HepG2 (cell line): ENCODE measurements around the gene FCN3. TPM values are rescaled to one million over a fixed set of nuclear protein-coding genes. Genes with fewer than 3 reads are reported as not detected.
A peak's percentile ranks its signal among the peaks of the same experiment; 100 is the strongest.

Experiments used
- ATAD3A ChIP-seq: sonication (generic); formaldehyde crosslinking; IDR thresholded peaks from 2 replicates; pipeline ENCODE4 v1.4.0; 2020; ENCODE audit warnings: missing genetic modification reagents
- BCL3 ChIP-seq: sonication (generic); formaldehyde crosslinking; IDR thresholded peaks from 2 replicates; pipeline ENCODE4 v1.5.1; 2020; ENCODE audit warnings: mild to moderate bottlenecking, missing genetic modification reagents, moderate library complexity
- HHEX ChIP-seq: IDR thresholded peaks from 2 replicates; pipeline ENCODE4 v1.6.1; 2016; ENCODE audit warnings: control low read depth
- NFIC ChIP-seq: IDR thresholded peaks from 2 replicates; pipeline ENCODE4 v1.6.1; 2012; ENCODE audit warnings: mild to moderate bottlenecking, low read length, inconsistent platforms
- PHF21A ChIP-seq: sonication (generic); formaldehyde crosslinking; IDR thresholded peaks from 2 replicates; pipeline ENCODE4 v1.5.0; 2020; ENCODE audit warnings: mild to moderate bottlenecking, missing genetic modification reagents
- RBM22 ChIP-seq: fragments of 200-400 bp; formaldehyde crosslinking; optimal IDR thresholded peaks from 2 replicates; pipeline ENCODE3; 2017; ENCODE audit warnings: mild to moderate bottlenecking, low read length, moderate library complexity
- SOX5 ChIP-seq: IDR thresholded peaks from 2 replicates; pipeline ENCODE4 v1.6.1; 2016; ENCODE audit warnings: borderline replicate concordance
- SP1 ChIP-seq, 2 experiments: fragments of 450-650 bp in 1 of 2; sonication (generic) in 1 of 2; formaldehyde crosslinking in 1 of 2; IDR thresholded peaks; 2 replicates each; pipeline versions ENCODE4 v1.4.0 to v1.6.1; 2016 to 2020; ENCODE audit warnings: missing genetic modification reagents in 1 of 2
- SRSF4 ChIP-seq: fragments of 200-400 bp; formaldehyde crosslinking; IDR thresholded peaks from one replicate; pipeline ENCODE4 v1.6.1; 2018; ENCODE audit warnings: mild to moderate bottlenecking, low read depth, low read length, moderate library complexity; ENCODE audit not compliant: poor library complexity, severe bottlenecking
- ZBTB49 ChIP-seq: sonication (generic); formaldehyde crosslinking; IDR thresholded peaks from 2 replicates; pipeline ENCODE4 v1.4.0; 2020; ENCODE audit warnings: missing genetic modification reagents, borderline replicate concordance
- ZNF264 ChIP-seq: sonication (generic); formaldehyde crosslinking; IDR thresholded peaks from 2 replicates; pipeline ENCODE4 v1.4.0; 2020; ENCODE audit warnings: missing genetic modification reagents
- ZNF282 ChIP-seq: fragments of 450-650 bp; IDR thresholded peaks from 2 replicates; pipeline ENCODE4 v1.6.1; 2018; ENCODE audit not compliant: partially characterized antibody
- ZNF674 ChIP-seq: sonication (generic); formaldehyde crosslinking; IDR thresholded peaks from 2 replicates; pipeline ENCODE4 v1.5.0; 2020; ENCODE audit warnings: low read depth, mild to moderate bottlenecking, missing genetic modification reagents
- ZNF790 ChIP-seq: sonication (generic); formaldehyde crosslinking; IDR thresholded peaks from 2 replicates; pipeline ENCODE4 v1.8.0; 2022; ENCODE audit warnings: missing genetic modification reagents, mild to moderate bottlenecking, borderline replicate concordance
- ZNF792 ChIP-seq: IDR thresholded peaks from 2 replicates; pipeline ENCODE4 v1.6.1; 2016
- ZSCAN21 ChIP-seq: sonication (generic); formaldehyde crosslinking; IDR thresholded peaks from 2 replicates; pipeline ENCODE4 v1.8.0; 2022; ENCODE audit warnings: mild to moderate bottlenecking, missing genetic modification reagents, moderate library complexity, borderline replicate concordance
- polyA plus RNA-seq, 8 experiments: library from polyadenylated mRNA; depleted of rRNA in 3 of 8; stranded (reverse) in 7 of 8; unstranded in 1 of 8; fragments of >200 nt; fragmentation: Illumina TruSeq in 4 of 8; extraction: Trizol in 4 of 8; gene quantifications; 2 replicates each; pipeline versions ENCODE4 v1.2.1 to v1.2.3, GENCODE V29; 2011 to 2016; ENCODE audit warnings: low read depth in 4 of 8, missing spikeins in 1 of 8, mixed read lengths in 1 of 8; ENCODE audit not compliant: insufficient read depth in 1 of 8
- total RNA-seq, 5 experiments: library from RNA; depleted of rRNA; stranded (reverse); fragments of >200 nt; fragmentation: Illumina TruSeq; extraction: Trizol; gene quantifications; 2 replicates each; pipeline ENCODE4 v1.2.3, GENCODE V29; 2016; ENCODE audit warnings: low read depth in 1 of 5
- TF ChIP-seq, protein P1 (sequence below): sonication (generic); formaldehyde crosslinking; IDR thresholded peaks from 2 replicates; pipeline ENCODE4 v1.4.0; 2020; ENCODE audit warnings: mild to moderate bottlenecking, missing genetic modification reagents
- TF ChIP-seq, protein P2 (sequence below): sonication (generic); formaldehyde crosslinking; IDR thresholded peaks from 2 replicates; pipeline ENCODE4 v1.4.0; 2020; ENCODE audit warnings: missing genetic modification reagents
- TF ChIP-seq, protein P3 (sequence below): sonication (generic); formaldehyde crosslinking; IDR thresholded peaks from 2 replicates; pipeline ENCODE4 v1.4.0; 2020; ENCODE audit warnings: mild to moderate bottlenecking, low read depth, missing genetic modification reagents
- TF ChIP-seq, protein P4 (sequence below): sonication (generic); formaldehyde crosslinking; IDR thresholded peaks from 2 replicates; pipeline ENCODE4 v1.9.0; 2021; ENCODE audit warnings: missing genetic modification reagents, borderline replicate concordance

The FCN3 gene
- total and polyA plus RNA-seq, 2 of the 13 experiments (the other 11 are each of a cell fraction or from before 2014, with no cell fraction given), result not detected

- no peak for TF ChIP-seq ZBTB49 (CRISPR knock-in tag)
- no peak for TF ChIP-seq SOX5
- TF ChIP-seq ZNF264 (CRISPR knock-in tag), result no peak
- TF ChIP-seq PHF21A, result no peak
- no peak; the same call in 1 of the 2 replicates for TF ChIP-seq ZSCAN21 (CRISPR knock-in tag)
- TF ChIP-seq, protein P1, sequence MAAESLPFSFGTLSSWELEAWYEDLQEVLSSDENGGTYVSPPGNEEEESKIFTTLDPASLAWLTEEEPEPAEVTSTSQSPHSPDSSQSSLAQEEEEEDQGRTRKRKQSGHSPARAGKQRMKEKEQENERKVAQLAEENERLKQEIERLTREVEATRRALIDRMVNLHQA (CRISPR knock-in tag), result no peak
- TF ChIP-seq, protein P2, sequence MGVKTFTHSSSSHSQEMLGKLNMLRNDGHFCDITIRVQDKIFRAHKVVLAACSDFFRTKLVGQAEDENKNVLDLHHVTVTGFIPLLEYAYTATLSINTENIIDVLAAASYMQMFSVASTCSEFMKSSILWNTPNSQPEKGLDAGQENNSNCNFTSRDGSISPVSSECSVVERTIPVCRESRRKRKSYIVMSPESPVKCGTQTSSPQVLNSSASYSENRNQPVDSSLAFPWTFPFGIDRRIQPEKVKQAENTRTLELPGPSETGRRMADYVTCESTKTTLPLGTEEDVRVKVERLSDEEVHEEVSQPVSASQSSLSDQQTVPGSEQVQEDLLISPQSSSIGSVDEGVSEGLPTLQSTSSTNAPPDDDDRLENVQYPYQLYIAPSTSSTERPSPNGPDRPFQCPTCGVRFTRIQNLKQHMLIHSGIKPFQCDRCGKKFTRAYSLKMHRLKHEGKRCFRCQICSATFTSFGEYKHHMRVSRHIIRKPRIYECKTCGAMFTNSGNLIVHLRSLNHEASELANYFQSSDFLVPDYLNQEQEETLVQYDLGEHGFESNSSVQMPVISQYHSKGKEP, result no peak
- TF ChIP-seq ZNF790, result no peak
- no peak for TF ChIP-seq RBM22
- TF ChIP-seq ZNF792 (CRISPR knock-in tag), result no peak
- TF ChIP-seq BCL3 (CRISPR knock-in tag), result no peak
- TF ChIP-seq ZNF674, result no peak
- TF ChIP-seq, protein P3, sequence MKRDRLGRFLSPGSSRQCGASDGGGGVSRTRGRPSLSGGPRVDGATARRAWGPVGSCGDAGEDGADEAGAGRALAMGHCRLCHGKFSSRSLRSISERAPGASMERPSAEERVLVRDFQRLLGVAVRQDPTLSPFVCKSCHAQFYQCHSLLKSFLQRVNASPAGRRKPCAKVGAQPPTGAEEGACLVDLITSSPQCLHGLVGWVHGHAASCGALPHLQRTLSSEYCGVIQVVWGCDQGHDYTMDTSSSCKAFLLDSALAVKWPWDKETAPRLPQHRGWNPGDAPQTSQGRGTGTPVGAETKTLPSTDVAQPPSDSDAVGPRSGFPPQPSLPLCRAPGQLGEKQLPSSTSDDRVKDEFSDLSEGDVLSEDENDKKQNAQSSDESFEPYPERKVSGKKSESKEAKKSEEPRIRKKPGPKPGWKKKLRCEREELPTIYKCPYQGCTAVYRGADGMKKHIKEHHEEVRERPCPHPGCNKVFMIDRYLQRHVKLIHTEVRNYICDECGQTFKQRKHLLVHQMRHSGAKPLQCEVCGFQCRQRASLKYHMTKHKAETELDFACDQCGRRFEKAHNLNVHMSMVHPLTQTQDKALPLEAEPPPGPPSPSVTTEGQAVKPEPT (CRISPR knock-in tag), result no peak
- TF ChIP-seq SRSF4, result no peak
- no peak for TF ChIP-seq NFIC
- TF ChIP-seq ZNF282, result no peak
- TF ChIP-seq SP1 (IDR thresholded peaks at IDR 0.05), result no peak
- 0 out of 2 replicates have a peak, but pooled peaks have one; percentile 13 for TF ChIP-seq SP1 (CRISPR knock-in tag; IDR thresholded peaks at IDR 0.05)
- TF ChIP-seq, protein P4, sequence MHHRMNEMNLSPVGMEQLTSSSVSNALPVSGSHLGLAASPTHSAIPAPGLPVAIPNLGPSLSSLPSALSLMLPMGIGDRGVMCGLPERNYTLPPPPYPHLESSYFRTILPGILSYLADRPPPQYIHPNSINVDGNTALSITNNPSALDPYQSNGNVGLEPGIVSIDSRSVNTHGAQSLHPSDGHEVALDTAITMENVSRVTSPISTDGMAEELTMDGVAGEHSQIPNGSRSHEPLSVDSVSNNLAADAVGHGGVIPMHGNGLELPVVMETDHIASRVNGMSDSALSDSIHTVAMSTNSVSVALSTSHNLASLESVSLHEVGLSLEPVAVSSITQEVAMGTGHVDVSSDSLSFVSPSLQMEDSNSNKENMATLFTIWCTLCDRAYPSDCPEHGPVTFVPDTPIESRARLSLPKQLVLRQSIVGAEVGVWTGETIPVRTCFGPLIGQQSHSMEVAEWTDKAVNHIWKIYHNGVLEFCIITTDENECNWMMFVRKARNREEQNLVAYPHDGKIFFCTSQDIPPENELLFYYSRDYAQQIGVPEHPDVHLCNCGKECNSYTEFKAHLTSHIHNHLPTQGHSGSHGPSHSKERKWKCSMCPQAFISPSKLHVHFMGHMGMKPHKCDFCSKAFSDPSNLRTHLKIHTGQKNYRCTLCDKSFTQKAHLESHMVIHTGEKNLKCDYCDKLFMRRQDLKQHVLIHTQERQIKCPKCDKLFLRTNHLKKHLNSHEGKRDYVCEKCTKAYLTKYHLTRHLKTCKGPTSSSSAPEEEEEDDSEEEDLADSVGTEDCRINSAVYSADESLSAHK (CRISPR knock-in tag), result no peak
- no peak for TF ChIP-seq ATAD3A (CRISPR knock-in tag)
- no peak for TF ChIP-seq HHEX (CRISPR knock-in tag)
Measured at GRCh38 chr1:27341525-27342252, 32.9 kb downstream of the FCN3 start, which contains the start of gene SYTL1 (continued).
